Heart left ventricle (tissue), 13 donors: ENCODE measurements around the gene MXI1.

ENCODE experiments used
- CTCF ChIP-seq, 12 donors: fragments of 200-600 bp; sonication (generic) in 4 of 12; IDR thresholded peaks; one replicate each; pipeline versions ENCODE4 v1.5.0 to v1.8.0; 2018 to 2022; ENCODE audit warnings: antibody characterized with exemption in 12 of 12, mild to moderate bottlenecking in 5 of 12
- POLR2A ChIP-seq, 2 donors: fragments of 450-650 bp; IDR thresholded peaks; one replicate each; pipeline ENCODE4 v1.6.1; 2017; ENCODE audit warnings: antibody characterized with exemption in 2 of 2, mild to moderate bottlenecking in 2 of 2, moderate library complexity in 2 of 2
- donor health status: ischemic (EF 13 %, LVEDD 7.1; RV severe dilation, severe dysfunction).
- donor health status: DM: no; HTN: yes; CAD: no.
- donor health status: DM: no; HTN: no; CAD: no.
- donor health status: ischemic (EF 25% LVEDD 6.9; RV normal size, moderate dysfunction).
- donor health status: ischemic (EF 25% LVEDD 5.7; RV mildly dilated, moderate dysfunction).
- donor health status: ischemic (EF 35%, LVEDD 5.7; RV mildly dilated, moderate dysfunction).
- donor health status: nonischemic (EF 11% LVEDD 7.7; RV severe dilation, severe dysfunction).
- donor health status: DM: yes; HTN: yes; CAD: no.
- donor health status: PGD.
- donor health status: ischemic (EF 29% LVEDD 5.4; RV normal size, mild dysfunction).
- donor health status: nonischemic (EF 23%, LVEDD 6.1; RV moderate dilation, normal function).

GRCh38 chr10:110335314-110336064 is 128.1 kb downstream of the MXI1 start:
- no peak for TF ChIP-seq CTCF (IDR thresholded peaks at IDR 0.05)
- no peak for TF ChIP-seq POLR2A (IDR thresholded peaks at IDR 0.05)
